ENCODE results near the gene CORO7. TPM values are rescaled to one million over a fixed set of nuclear protein-coding genes. Genes with fewer than 3 reads are reported as not detected.

Gene CORO7
- total and polyA plus RNA-seq, 7 donors: 10.0 to 43.4 (median 17.1) TPM

DNA sequence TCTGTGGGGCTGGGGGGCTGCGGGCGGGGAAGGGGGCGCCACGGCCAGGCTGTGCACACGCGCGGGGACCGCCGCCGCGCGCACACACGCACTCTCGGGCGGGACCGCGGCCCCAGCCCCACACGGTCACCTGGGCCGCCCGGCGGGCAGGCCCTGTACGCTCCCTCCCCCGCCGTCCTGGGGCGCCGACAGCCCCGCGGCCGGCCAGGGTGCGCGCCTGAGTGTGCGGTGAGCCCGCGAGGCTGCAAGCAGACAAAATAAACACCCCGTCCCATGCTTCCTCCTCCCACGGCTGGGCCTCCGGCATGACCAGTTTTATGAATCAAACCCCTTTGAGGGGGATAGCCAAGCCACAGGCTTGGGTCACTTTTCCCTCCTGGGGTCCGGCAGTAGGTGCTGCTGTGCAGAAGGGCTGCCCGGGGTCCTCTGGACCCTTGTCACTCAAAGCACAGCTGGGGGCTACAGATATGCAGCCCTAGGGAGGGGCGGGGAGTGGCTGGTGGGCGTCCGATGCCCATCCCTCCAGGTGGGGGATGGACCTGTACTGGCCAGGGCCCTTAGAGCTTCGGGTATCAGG lies 44.3 kb downstream of the CORO7 start:
- Histone ChIP-seq H3K9me3 (no peaks in the 10 kb centered on the region), H3K27ac (peak overlapping the region; percentile 82 to 97 (median 90)), H3K36me3 (no peaks in the 10 kb centered on the region), H3K4me1 (peaks cover 0 to 70% (median 64%) of the 10 kb centered on the region in 4 donors), H3K27me3 (no peaks in the 10 kb centered on the region), H3K4me3 (peak overlapping the region; percentile 40 to 76 (median 68))
- TF ChIP-seq, protein P1, sequence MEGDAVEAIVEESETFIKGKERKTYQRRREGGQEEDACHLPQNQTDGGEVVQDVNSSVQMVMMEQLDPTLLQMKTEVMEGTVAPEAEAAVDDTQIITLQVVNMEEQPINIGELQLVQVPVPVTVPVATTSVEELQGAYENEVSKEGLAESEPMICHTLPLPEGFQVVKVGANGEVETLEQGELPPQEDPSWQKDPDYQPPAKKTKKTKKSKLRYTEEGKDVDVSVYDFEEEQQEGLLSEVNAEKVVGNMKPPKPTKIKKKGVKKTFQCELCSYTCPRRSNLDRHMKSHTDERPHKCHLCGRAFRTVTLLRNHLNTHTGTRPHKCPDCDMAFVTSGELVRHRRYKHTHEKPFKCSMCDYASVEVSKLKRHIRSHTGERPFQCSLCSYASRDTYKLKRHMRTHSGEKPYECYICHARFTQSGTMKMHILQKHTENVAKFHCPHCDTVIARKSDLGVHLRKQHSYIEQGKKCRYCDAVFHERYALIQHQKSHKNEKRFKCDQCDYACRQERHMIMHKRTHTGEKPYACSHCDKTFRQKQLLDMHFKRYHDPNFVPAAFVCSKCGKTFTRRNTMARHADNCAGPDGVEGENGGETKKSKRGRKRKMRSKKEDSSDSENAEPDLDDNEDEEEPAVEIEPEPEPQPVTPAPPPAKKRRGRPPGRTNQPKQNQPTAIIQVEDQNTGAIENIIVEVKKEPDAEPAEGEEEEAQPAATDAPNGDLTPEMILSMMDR (IDR thresholded peaks at IDR 0.05): no peak
- TF ChIP-seq EP300 (IDR thresholded peaks at IDR 0.05) (no peak), POLR2A (IDR thresholded peaks at IDR 0.05) (no peak), POLR2AphosphoS5 (IDR thresholded peaks at IDR 0.05) (no peak)
- DNase-seq: no peak
- intact Hi-C loops (cut with DNase I): no loop called here
- WGBS, 2 donors: 5 to 7% methylated on average over 43 of the region's 43 CpGs

- no peaks in the 10 kb centered on the region for H3K9me3 ChIP-seq
- no peaks in the 10 kb centered on the region for H3K36me3 ChIP-seq
- H3K27me3 ChIP-seq: no peaks in the 10 kb centered on the region
- peak within 1 kb of the TSS; percentile 82 to 97 (median 90) for H3K27ac ChIP-seq
- WGBS, 2 donors: 5 to 7% methylated on average over 50 of the region's 50 CpGs
- intact Hi-C loops (cut with DNase I): no loop called here
- peak within 1 kb of the TSS; percentile 40 to 76 (median 68) for H3K4me3 ChIP-seq
- H3K4me1 ChIP-seq: peaks cover 0 to 64% (median 58%) of the 10 kb centered on the region in 4 donors
- peak; percentile 92 for DNase-seq
- TF ChIP-seq POLR2AphosphoS5 (IDR thresholded peaks at IDR 0.05): peak; percentile 94 to 99 (median 99)
- TF ChIP-seq POLR2A (IDR thresholded peaks at IDR 0.05): peak; percentile 83 to 90
- no peak for TF ChIP-seq EP300 (IDR thresholded peaks at IDR 0.05)
Measured at GRCh38 chr16:4371357-4372000, 44.9 kb downstream of the CORO7 start, which contains the start of gene VASN. VASN (plus strand) TSS chr16:4371848; CDS start chr16:4380878, 9,030 bp downstream.

DNA sequence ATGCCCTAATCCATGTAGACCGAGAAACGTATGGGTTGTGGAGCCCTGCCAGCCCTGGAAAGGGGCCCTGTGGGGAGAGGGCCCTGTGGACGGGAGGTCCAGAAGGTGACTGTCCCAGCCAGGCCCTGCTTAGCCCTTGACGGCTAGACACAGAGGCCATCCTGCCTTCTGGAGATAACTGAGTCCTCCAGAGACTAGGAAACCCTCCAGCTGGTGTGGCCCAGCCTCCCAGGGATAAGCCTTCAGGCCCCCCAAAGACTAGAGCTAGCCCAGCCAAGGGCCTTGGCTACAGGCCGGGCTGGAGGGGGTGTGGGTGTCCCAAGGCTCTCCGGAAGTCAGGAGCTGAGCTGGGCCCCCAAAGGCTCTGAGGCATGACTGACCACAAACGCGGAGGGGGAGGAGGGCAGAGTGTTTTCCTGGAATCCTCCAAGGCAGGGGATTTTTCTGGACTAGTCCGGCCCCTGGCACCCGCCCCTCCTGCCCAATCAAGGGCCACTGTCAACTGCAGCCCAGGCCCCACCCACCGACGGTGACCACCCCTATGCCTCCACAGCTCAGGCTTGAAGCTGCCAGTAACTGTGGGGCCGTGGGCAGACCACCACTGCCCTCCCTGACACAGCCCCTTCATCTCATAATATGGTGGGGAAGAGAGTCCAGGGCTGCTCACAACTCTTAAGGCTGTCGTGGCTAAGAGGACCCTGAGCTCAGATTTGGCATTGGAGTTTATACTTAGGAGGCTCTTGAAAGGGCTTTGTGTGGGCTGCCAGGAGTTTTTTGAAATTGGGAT lies 45.6 kb downstream of the CORO7 start:
- intact Hi-C loops (cut with DNase I): no loop called here
- Histone ChIP-seq H3K9me3 (no peaks in the 10 kb centered on the region), H3K27me3 (no peaks in the 10 kb centered on the region), H3K4me1 (peaks cover 0 to 57% (median 51%) of the 10 kb centered on the region in 4 donors), H3K27ac (peak overlapping the region; percentile 82 to 97 (median 90)), H3K4me3 (peak overlapping the region in 2 of 4 donors; percentile 64 to 72), H3K36me3 (no peaks in the 10 kb centered on the region)
- 74 to 81% methylated on average over 14 of the region's 14 CpGs for WGBS, 2 donors
- peak in 1 of 4 donors; percentile 53 for TF ChIP-seq POLR2AphosphoS5 (IDR thresholded peaks at IDR 0.05)
- no peak for TF ChIP-seq POLR2A (IDR thresholded peaks at IDR 0.05)
- DNase-seq: peak; percentile 90

DNA sequence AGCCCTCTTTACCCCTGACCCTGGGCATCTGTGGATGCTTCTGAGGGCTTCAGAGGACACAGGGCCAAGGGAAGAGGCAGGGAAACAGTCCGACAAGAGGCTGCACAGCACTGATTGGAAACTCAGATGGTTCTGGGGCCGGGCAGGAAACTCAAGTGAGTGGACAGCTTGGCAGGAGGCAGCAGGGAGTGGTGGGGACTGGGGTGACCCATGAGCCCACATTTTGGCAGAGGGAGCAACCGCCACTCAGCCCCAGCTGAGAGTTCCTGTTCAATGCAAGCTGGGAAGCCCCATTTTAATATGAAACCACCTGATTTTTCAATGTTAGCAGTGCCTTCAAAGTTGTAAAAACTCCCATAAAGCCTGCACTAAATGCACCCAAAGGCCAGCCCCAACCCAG lies 46.2 kb downstream of the CORO7 start:
- H3K4me3 ChIP-seq: no peak overlapping the region

DNA sequence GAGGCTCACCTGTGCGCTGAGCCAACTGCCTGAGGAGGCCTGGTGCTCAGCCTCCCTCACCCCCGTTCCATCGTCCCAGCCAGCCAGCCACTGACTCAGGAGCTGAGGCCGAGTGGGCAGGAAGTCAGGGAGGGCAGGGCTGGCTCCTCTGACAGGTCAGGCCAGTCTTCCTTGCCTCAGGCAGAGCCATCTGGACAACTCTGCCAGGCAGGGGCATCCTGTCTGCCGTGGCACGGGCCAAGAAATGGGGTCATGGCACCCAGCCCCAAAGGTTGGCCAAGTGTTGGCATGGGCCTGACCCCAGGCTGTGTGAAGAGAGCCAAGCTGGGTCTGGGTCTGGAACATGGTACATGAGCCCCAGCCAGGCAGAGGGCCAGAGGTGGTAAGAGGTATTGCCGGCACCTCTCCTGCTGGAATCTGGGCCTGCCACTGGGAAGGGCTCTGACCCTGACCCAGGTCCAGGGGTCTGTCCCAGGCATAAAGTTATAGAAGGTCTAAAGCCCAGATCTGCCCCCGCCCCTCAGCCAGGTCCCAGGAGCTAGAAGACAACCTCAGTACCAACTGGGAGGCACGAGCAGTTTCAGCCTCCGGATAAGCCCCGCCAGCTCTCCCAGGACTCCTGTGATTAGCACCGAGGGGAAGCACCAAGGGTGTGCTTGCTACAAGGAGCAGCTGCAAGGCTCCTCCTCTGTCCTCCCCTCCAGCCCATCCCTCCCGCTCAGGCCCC lies 47.2 kb downstream of the CORO7 start:
- Histone ChIP-seq H3K27me3 (no peaks in the 10 kb centered on the region), H3K4me3 (no peak overlapping the region), H3K9me3 (no peaks in the 10 kb centered on the region), H3K4me1 (peaks cover 0 to 41% (median 35%) of the 10 kb centered on the region in 4 donors), H3K27ac (no peak overlapping the region), H3K36me3 (peaks cover 0 to 11% (median 4%) of the 10 kb centered on the region in 4 donors)
- WGBS, 2 donors: 91% methylated on average over 13 of the region's 13 CpGs
- DNase-seq: no peak
- intact Hi-C loops (cut with DNase I): no loop called here
- TF ChIP-seq, protein P1 (IDR thresholded peaks at IDR 0.05): no peak
- no peak for TF ChIP-seq POLR2A (IDR thresholded peaks at IDR 0.05)
- no peak for TF ChIP-seq POLR2AphosphoS5 (IDR thresholded peaks at IDR 0.05)
- TF ChIP-seq EP300 (IDR thresholded peaks at IDR 0.05): no peak

More for the DNA sequence above, 46.2 kb downstream of the CORO7 start:
- DNase-seq: no peak
- no peaks in the 10 kb centered on the region for H3K27me3 ChIP-seq
- peaks cover 0 to 51% (median 45%) of the 10 kb centered on the region in 4 donors for H3K4me1 ChIP-seq
- no peaks in the 10 kb centered on the region for H3K9me3 ChIP-seq
- peak overlapping the region; percentile 82 to 97 (median 90) for H3K27ac ChIP-seq
- TF ChIP-seq EP300 (IDR thresholded peaks at IDR 0.05): no peak
- 86 to 89% methylated on average over 3 of the region's 3 CpGs for WGBS, 2 donors
- intact Hi-C loops (cut with DNase I): no loop called here
- peaks cover 0 to 1% (median 0%) of the 10 kb centered on the region in 4 donors for H3K36me3 ChIP-seq
